ENCODE data around the gene LPO. TPM values are rescaled to one million over a fixed set of nuclear protein-coding genes. Genes with fewer than 3 reads are reported as not detected.

LPO gene
- total and polyA plus RNA-seq, 2 donors (not counting 1 experiment from before 2014, with no cell fraction given): not detected

DNA sequence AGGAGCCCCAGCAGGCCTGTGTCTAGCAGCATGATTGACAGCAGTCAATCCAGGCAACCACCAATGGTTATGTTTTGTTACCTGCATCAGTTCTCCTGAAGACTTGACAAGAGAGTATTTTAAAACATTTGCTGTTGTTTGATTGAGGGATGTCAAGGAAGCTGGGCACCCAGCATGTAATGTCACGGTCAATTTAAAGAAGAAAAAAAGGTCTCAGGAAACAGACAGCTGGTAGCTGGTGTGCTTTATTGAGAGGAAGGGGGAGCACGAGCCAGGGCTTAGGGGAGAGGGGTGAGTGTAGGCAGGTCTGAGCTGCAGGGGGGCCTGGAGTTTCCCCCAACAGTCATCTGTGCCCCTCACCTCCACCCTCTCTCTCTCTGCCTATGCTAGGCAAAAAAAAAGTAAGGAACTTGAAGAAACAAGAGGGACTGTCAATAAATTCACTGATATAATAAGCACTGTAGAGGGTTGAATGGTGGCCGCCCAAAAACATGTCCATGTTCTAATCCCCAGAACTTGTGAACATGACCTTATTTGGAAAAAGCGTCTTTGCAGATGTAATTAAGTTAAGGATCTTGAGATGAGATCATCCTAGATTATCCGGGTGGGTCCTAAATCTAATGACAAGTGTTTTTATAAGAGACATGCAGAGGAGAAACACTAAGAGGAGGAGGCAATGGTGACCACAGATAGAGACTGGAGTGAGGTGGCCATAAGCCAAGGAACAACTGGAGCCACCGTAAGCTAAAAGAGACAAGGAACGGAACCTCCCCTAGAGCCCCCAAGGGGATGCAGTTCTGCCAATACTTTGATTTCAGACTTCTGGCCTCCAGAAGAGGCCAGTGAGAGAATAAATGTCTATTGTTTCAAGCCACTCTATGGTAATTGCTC, 75.7 kb downstream of the LPO start:
- Histone ChIP-seq H3K9ac (ENCODE audit: insufficient read depth, low read length) (no peak overlapping the region), H3K9me3 (ENCODE audit: control insufficient read depth, insufficient read depth, low read depth, low read length) (no peaks in the 10 kb centered on the region), H3K36me3 (ENCODE audit: control insufficient read depth, insufficient read depth, low read length) (no peaks in the 10 kb centered on the region), H3K4me1 (ENCODE audit: control insufficient read depth, extremely low read depth, insufficient read depth, low read length) (no peaks in the 10 kb centered on the region), H2AFZ (ENCODE audit: low read length) (no peak overlapping the region), H3K27me3 (ENCODE audit: control insufficient read depth, insufficient read depth, low read length) (no peaks in the 10 kb centered on the region), H3K4me2 (ENCODE audit: extremely low read depth, insufficient read depth, low read length) (no peak overlapping the region), H3K79me2 (ENCODE audit: control insufficient read depth, insufficient read depth, low read length) (no peaks in the 10 kb centered on the region), H3K27ac (ENCODE audit: insufficient read depth, low read length) (no peak overlapping the region), H3K4me3 (replicated peaks in 1 of 4; ENCODE audit: control extremely low read depth in 1 of 4, insufficient read depth in 1 of 4, low read depth in 3 of 4, low read length in 4 of 4) (no peak overlapping the region), H4K20me1 (ENCODE audit: control insufficient read depth, extremely low read depth, insufficient read depth, low read length) (no peaks in the 10 kb centered on the region)
- no peak for DNase-seq (ENCODE audit: low read depth in 2 of 2)
- TF ChIP-seq, protein P1, sequence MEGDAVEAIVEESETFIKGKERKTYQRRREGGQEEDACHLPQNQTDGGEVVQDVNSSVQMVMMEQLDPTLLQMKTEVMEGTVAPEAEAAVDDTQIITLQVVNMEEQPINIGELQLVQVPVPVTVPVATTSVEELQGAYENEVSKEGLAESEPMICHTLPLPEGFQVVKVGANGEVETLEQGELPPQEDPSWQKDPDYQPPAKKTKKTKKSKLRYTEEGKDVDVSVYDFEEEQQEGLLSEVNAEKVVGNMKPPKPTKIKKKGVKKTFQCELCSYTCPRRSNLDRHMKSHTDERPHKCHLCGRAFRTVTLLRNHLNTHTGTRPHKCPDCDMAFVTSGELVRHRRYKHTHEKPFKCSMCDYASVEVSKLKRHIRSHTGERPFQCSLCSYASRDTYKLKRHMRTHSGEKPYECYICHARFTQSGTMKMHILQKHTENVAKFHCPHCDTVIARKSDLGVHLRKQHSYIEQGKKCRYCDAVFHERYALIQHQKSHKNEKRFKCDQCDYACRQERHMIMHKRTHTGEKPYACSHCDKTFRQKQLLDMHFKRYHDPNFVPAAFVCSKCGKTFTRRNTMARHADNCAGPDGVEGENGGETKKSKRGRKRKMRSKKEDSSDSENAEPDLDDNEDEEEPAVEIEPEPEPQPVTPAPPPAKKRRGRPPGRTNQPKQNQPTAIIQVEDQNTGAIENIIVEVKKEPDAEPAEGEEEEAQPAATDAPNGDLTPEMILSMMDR (conservative IDR thresholded peaks at IDR 0.05 in 1 of 2, IDR thresholded peaks at IDR 0.05 in 1 of 2; ENCODE audit: low read depth in 1 of 2, low read length in 2 of 2): no peak
- no peak for TF ChIP-seq EZH2 (IDR thresholded peaks at IDR 0.05; ENCODE audit: low read length, missing control alignments)

GRCh38 chr17:58314706-58315015, 76.3 kb downstream of the LPO start:
- Histone ChIP-seq H4K20me1 (ENCODE audit: control insufficient read depth, extremely low read depth, insufficient read depth, low read length) (no peaks in the 10 kb centered on the region), H2AFZ (ENCODE audit: low read length) (no peak overlapping the region), H3K4me1 (ENCODE audit: control insufficient read depth, extremely low read depth, insufficient read depth, low read length) (no peaks in the 10 kb centered on the region), H3K9ac (ENCODE audit: insufficient read depth, low read length) (no peak overlapping the region), H3K27me3 (ENCODE audit: control insufficient read depth, insufficient read depth, low read length) (no peaks in the 10 kb centered on the region), H3K36me3 (ENCODE audit: control insufficient read depth, insufficient read depth, low read length) (no peaks in the 10 kb centered on the region), H3K79me2 (ENCODE audit: control insufficient read depth, insufficient read depth, low read length) (no peaks in the 10 kb centered on the region), H3K27ac (ENCODE audit: insufficient read depth, low read length) (no peak overlapping the region), H3K4me2 (ENCODE audit: extremely low read depth, insufficient read depth, low read length) (no peak overlapping the region), H3K9me3 (ENCODE audit: control insufficient read depth, insufficient read depth, low read depth, low read length) (no peaks in the 10 kb centered on the region), H3K4me3 (replicated peaks in 1 of 4; ENCODE audit: control extremely low read depth in 1 of 4, insufficient read depth in 1 of 4, low read depth in 3 of 4, low read length in 4 of 4) (no peak overlapping the region)
- no peak for DNase-seq (ENCODE audit: low read depth in 2 of 2)
- TF ChIP-seq, protein P1 (conservative IDR thresholded peaks at IDR 0.05 in 1 of 2, IDR thresholded peaks at IDR 0.05 in 1 of 2; ENCODE audit: low read depth in 1 of 2, low read length in 2 of 2): no peak
- TF ChIP-seq EZH2 (IDR thresholded peaks at IDR 0.05; ENCODE audit: low read length, missing control alignments): no peak

- no peak for DNase-seq (ENCODE audit: low read depth in 2 of 2)
- no peak overlapping the region for H3K27ac ChIP-seq (ENCODE audit: insufficient read depth, low read length)
- no peaks in the 10 kb centered on the region for H3K4me1 ChIP-seq (ENCODE audit: control insufficient read depth, extremely low read depth, insufficient read depth, low read length)
- TF ChIP-seq EZH2 (IDR thresholded peaks at IDR 0.05; ENCODE audit: low read length, missing control alignments): no peak
- TF ChIP-seq, protein P1 (conservative IDR thresholded peaks at IDR 0.05 in 1 of 2, IDR thresholded peaks at IDR 0.05 in 1 of 2; ENCODE audit: low read depth in 1 of 2, low read length in 2 of 2): no peak
- no peaks in the 10 kb centered on the region for H3K79me2 ChIP-seq (ENCODE audit: control insufficient read depth, insufficient read depth, low read length)
- H2AFZ ChIP-seq (ENCODE audit: low read length): no peak overlapping the region
- H3K9ac ChIP-seq (ENCODE audit: insufficient read depth, low read length): no peak overlapping the region
- H3K36me3 ChIP-seq (ENCODE audit: control insufficient read depth, insufficient read depth, low read length): no peaks in the 10 kb centered on the region
- no peak overlapping the region for H3K4me3 ChIP-seq (replicated peaks in 1 of 4; ENCODE audit: control extremely low read depth in 1 of 4, insufficient read depth in 1 of 4, low read depth in 3 of 4, low read length in 4 of 4)
- no peaks in the 10 kb centered on the region for H3K9me3 ChIP-seq (ENCODE audit: control insufficient read depth, insufficient read depth, low read depth, low read length)
- no peak overlapping the region for H3K4me2 ChIP-seq (ENCODE audit: extremely low read depth, insufficient read depth, low read length)
- no peaks in the 10 kb centered on the region for H4K20me1 ChIP-seq (ENCODE audit: control insufficient read depth, extremely low read depth, insufficient read depth, low read length)
- no peaks in the 10 kb centered on the region for H3K27me3 ChIP-seq (ENCODE audit: control insufficient read depth, insufficient read depth, low read length)
Observed at GRCh38 chr17:58315281-58315711, 76.9 kb downstream of the LPO start.
